CD4-positive, CD25-positive, alpha-beta regulatory T cell (primary cell): ENCODE results near the gene SNRPE. TPM values are rescaled to one million over a fixed set of nuclear protein-coding genes. Genes with fewer than 3 reads are reported as not detected.

Source experiments
- ATAC-seq, 2 donors: fragments of 150-1000 bp; cut with Tn5 transposase; one replicate each; pipeline ENCODE4 v1.10.0; 2021; ENCODE audit warnings: low read depth in 2 of 2, moderate number of reproducible peaks in 2 of 2, moderate library complexity in 1 of 2
- DNase-seq, 3 donors: peaks; one replicate each; pipeline versions ENCODE4 v3.0.0 to v3.0.0-alpha.2; 2012 to 2022; ENCODE audit warnings: mixed read lengths in 1 of 3
- H3K27ac ChIP-seq: one replicate; pipeline ENCODE4 v1.7.0; 2013; ENCODE audit warnings: mild to moderate bottlenecking, low read length; ENCODE audit not compliant: insufficient read depth, poor library complexity, severe bottlenecking
- H3K27me3 ChIP-seq: one replicate; pipeline ENCODE4 v1.7.0; 2013; ENCODE audit warnings: low read length; ENCODE audit not compliant: control insufficient read depth, insufficient read depth
- H3K36me3 ChIP-seq: one replicate; pipeline ENCODE4 v1.7.0; 2013; ENCODE audit warnings: mild to moderate bottlenecking, low read length, moderate library complexity; ENCODE audit not compliant: control insufficient read depth, insufficient read depth
- H3K4me1 ChIP-seq: 2 replicates; pipeline ENCODE4 v1.7.0; 2013; ENCODE audit warnings: mild to moderate bottlenecking, low read length; ENCODE audit not compliant: insufficient read depth, control insufficient read depth, poor library complexity, severe bottlenecking
- H3K4me3 ChIP-seq: one replicate; pipeline ENCODE4 v1.7.0; 2013; ENCODE audit warnings: low read depth, mild to moderate bottlenecking, low read length, moderate library complexity
- H3K9me3 ChIP-seq, 2 experiments: 1 replicate in 1 of 2; 2 replicates in 1 of 2; pipeline ENCODE4 v1.7.0; 2013; ENCODE audit warnings: low read length in 2 of 2, mild to moderate bottlenecking in 1 of 2, moderate library complexity in 1 of 2; ENCODE audit not compliant: control insufficient read depth in 2 of 2
- H3K27ac Mint-ChIP-seq, 3 donors: one replicate each; pipeline ENCODE4 v1.8.0; 2020 to 2022; ENCODE audit warnings: mild to moderate bottlenecking in 3 of 3, mixed read lengths in 3 of 3, moderate library complexity in 2 of 3
- H3K27me3 Mint-ChIP-seq: one replicate; pipeline ENCODE4 v1.8.0; 2022; ENCODE audit warnings: mild to moderate bottlenecking, mixed read lengths
- H3K36me3 Mint-ChIP-seq: one replicate; pipeline ENCODE4 v1.8.0; 2020; ENCODE audit warnings: mixed read lengths
- H3K4me1 Mint-ChIP-seq, 4 donors: one replicate each; pipeline ENCODE4 v1.8.0; 2020 to 2022; ENCODE audit warnings: mixed read lengths in 4 of 4, mild to moderate bottlenecking in 1 of 4
- H3K4me3 Mint-ChIP-seq, 4 donors: one replicate each; pipeline ENCODE4 v1.8.0; 2020 to 2022; ENCODE audit warnings: mild to moderate bottlenecking in 4 of 4, mixed read lengths in 4 of 4, moderate library complexity in 3 of 4
- H3K9me3 Mint-ChIP-seq, 7 donors: one replicate each; pipeline ENCODE4 v1.8.0; 2020 to 2022; ENCODE audit warnings: mixed read lengths in 7 of 7, mild to moderate bottlenecking in 3 of 7, moderate library complexity in 2 of 7
- polyA plus RNA-seq, 4 donors: library from polyadenylated mRNA; unstranded; fragments of 300-500 nt; fragmentation: Illumina TruSeq; gene quantifications; one replicate each; pipeline ENCODE4 v1.2.3, GENCODE V29; 2021
- total RNA-seq: library from RNA; stranded (reverse); gene quantifications from one replicate; pipeline ENCODE4 v1.2.3, GENCODE V29; 2022

Gene SNRPE
- total and polyA plus RNA-seq, 5 donors from 2014 or later, result 40.1 to 324 (median 241) TPM

GRCh38 chr1:203905275-203905674, 43.9 kb downstream of the SNRPE start:
- Mint-ChIP-seq H3K4me3 (no peak overlapping the region), H3K4me1 (no peaks in the 10 kb centered on the region), H3K27me3 (peaks cover 9% of the 10 kb centered on the region), H3K9me3 (no peaks in the 10 kb centered on the region), H3K27ac (no peak overlapping the region), H3K36me3 (no peaks in the 10 kb centered on the region)
- Histone ChIP-seq H3K27ac (no peak overlapping the region), H3K4me1 (no peaks in the 10 kb centered on the region), H3K36me3 (no peaks in the 10 kb centered on the region), H3K4me3 (no peak overlapping the region), H3K9me3 (no peaks in the 10 kb centered on the region), H3K27me3 (peaks cover 2% of the 10 kb centered on the region)
- ATAC-seq (no peak), DNase-seq (no peak)

GRCh38 chr1:203906932-203907331, 45.5 kb downstream of the SNRPE start:
- no peak overlapping the region for H3K4me3 Mint-ChIP-seq
- DNase-seq, result no peak
- no peaks in the 10 kb centered on the region for H3K4me1 ChIP-seq
- H3K27ac Mint-ChIP-seq, result no peak overlapping the region
- H3K4me3 ChIP-seq, result no peak overlapping the region
- H3K9me3 ChIP-seq, result no peaks in the 10 kb centered on the region
- H3K9me3 Mint-ChIP-seq, result no peaks in the 10 kb centered on the region
- H3K27me3 ChIP-seq, result peaks cover 2% of the 10 kb centered on the region
- H3K27me3 Mint-ChIP-seq, result peaks cover 9% of the 10 kb centered on the region
- ATAC-seq, result no peak
- H3K27ac ChIP-seq, result no peak overlapping the region
- H3K36me3 Mint-ChIP-seq, result no peaks in the 10 kb centered on the region
- no peaks in the 10 kb centered on the region for H3K4me1 Mint-ChIP-seq
- H3K36me3 ChIP-seq, result no peaks in the 10 kb centered on the region

- Histone ChIP-seq H3K36me3 (no peaks in the 10 kb centered on the region), H3K4me3 (no peak overlapping the region), H3K9me3 (no peaks in the 10 kb centered on the region), H3K27ac (no peak overlapping the region), H3K4me1 (no peaks in the 10 kb centered on the region), H3K27me3 (peaks cover 2% of the 10 kb centered on the region)
- Mint-ChIP-seq H3K4me3 (no peak overlapping the region), H3K27me3 (peaks cover 9% of the 10 kb centered on the region), H3K4me1 (no peaks in the 10 kb centered on the region), H3K9me3 (no peaks in the 10 kb centered on the region), H3K36me3 (no peaks in the 10 kb centered on the region), H3K27ac (no peak overlapping the region)
- DNase-seq, result no peak
- ATAC-seq, result no peak
These were observed 46.5 kb downstream of the SNRPE start for GRCh38 chr1:203907901-203908300.

GRCh38 chr1:203911806-203912205, 50.4 kb downstream of the SNRPE start:
- no peak for ATAC-seq
- Histone ChIP-seq H3K27me3 (no peaks in the 10 kb centered on the region), H3K4me3 (no peak overlapping the region), H3K36me3 (no peaks in the 10 kb centered on the region), H3K27ac (no peak overlapping the region), H3K4me1 (no peaks in the 10 kb centered on the region), H3K9me3 (no peaks in the 10 kb centered on the region)
- no peaks in the 10 kb centered on the region for H3K36me3 Mint-ChIP-seq
- peaks cover 11% of the 10 kb centered on the region for H3K27me3 Mint-ChIP-seq
- no peak overlapping the region for H3K4me3 Mint-ChIP-seq
- H3K4me1 Mint-ChIP-seq, result no peaks in the 10 kb centered on the region
- no peaks in the 10 kb centered on the region for H3K9me3 Mint-ChIP-seq
- H3K27ac Mint-ChIP-seq, result no peak overlapping the region
- no peak for DNase-seq

- Mint-ChIP-seq H3K27me3 (peaks cover 11% of the 10 kb centered on the region), H3K36me3 (no peaks in the 10 kb centered on the region), H3K9me3 (no peaks in the 10 kb centered on the region), H3K27ac (no peak overlapping the region), H3K4me3 (no peak overlapping the region), H3K4me1 (no peaks in the 10 kb centered on the region)
- DNase-seq (no peak), ATAC-seq (no peak)
- Histone ChIP-seq H3K36me3 (no peaks in the 10 kb centered on the region), H3K27ac (no peak overlapping the region), H3K27me3 (no peaks in the 10 kb centered on the region), H3K4me3 (no peak overlapping the region), H3K9me3 (no peaks in the 10 kb centered on the region), H3K4me1 (no peaks in the 10 kb centered on the region)
These were observed 51.7 kb downstream of the SNRPE start for GRCh38 chr1:203913073-203913521.

- Mint-ChIP-seq H3K9me3 (no peaks in the 10 kb centered on the region), H3K4me3 (no peak overlapping the region)
- no peak overlapping the region for H3K4me3 ChIP-seq
These were observed 52.9 kb downstream of the SNRPE start for GRCh38 chr1:203914292-203914691.

GRCh38 chr1:203915811-203916210, 54.4 kb downstream of the SNRPE start:
- Mint-ChIP-seq H3K27me3 (peaks cover 7% of the 10 kb centered on the region), H3K27ac (no peak overlapping the region), H3K4me3 (no peak overlapping the region), H3K36me3 (no peaks in the 10 kb centered on the region), H3K9me3 (no peaks in the 10 kb centered on the region), H3K4me1 (no peaks in the 10 kb centered on the region)
- DNase-seq, result no peak
- no peak for ATAC-seq
- no peak overlapping the region for H3K27ac ChIP-seq
- no peaks in the 10 kb centered on the region for H3K9me3 ChIP-seq
- no peak overlapping the region for H3K4me3 ChIP-seq
- H3K4me1 ChIP-seq, result no peaks in the 10 kb centered on the region
- no peaks in the 10 kb centered on the region for H3K27me3 ChIP-seq
- no peaks in the 10 kb centered on the region for H3K36me3 ChIP-seq

More at GRCh38 chr1:203914292-203914691, 52.9 kb downstream of the SNRPE start:
- no peak for DNase-seq
- H3K27me3 Mint-ChIP-seq, result peaks cover 7% of the 10 kb centered on the region
- Histone ChIP-seq H3K9me3 (no peaks in the 10 kb centered on the region), H3K4me1 (no peaks in the 10 kb centered on the region), H3K27me3 (no peaks in the 10 kb centered on the region), H3K36me3 (no peaks in the 10 kb centered on the region), H3K27ac (no peak overlapping the region)
- H3K27ac Mint-ChIP-seq, result no peak overlapping the region
- no peaks in the 10 kb centered on the region for H3K4me1 Mint-ChIP-seq
- ATAC-seq, result no peak
- no peaks in the 10 kb centered on the region for H3K36me3 Mint-ChIP-seq

GRCh38 chr1:203916756-203917155, 55.4 kb downstream of the SNRPE start:
- ATAC-seq, result no peak
- H3K4me3 Mint-ChIP-seq, result no peak overlapping the region
- H3K36me3 Mint-ChIP-seq, result no peaks in the 10 kb centered on the region
- Histone ChIP-seq H3K27ac (no peak overlapping the region), H3K36me3 (no peaks in the 10 kb centered on the region), H3K4me3 (no peak overlapping the region), H3K9me3 (no peaks in the 10 kb centered on the region), H3K4me1 (no peaks in the 10 kb centered on the region), H3K27me3 (no peaks in the 10 kb centered on the region)
- peaks cover 7% of the 10 kb centered on the region for H3K27me3 Mint-ChIP-seq
- no peaks in the 10 kb centered on the region for H3K4me1 Mint-ChIP-seq
- no peak overlapping the region for H3K27ac Mint-ChIP-seq
- DNase-seq, result no peak
- no peaks in the 10 kb centered on the region for H3K9me3 Mint-ChIP-seq
